Mesenchymal stem cell (in vitro differentiated cells and primary cell): Measurements from ENCODE around the gene CDH18.
A peak's percentile ranks its signal among the peaks of the same experiment; 100 is the strongest.

Experiments used
- DNase-seq: peaks from one replicate; pipeline ENCODE4 v3.0.0-alpha.2; 2013
- H2AFZ ChIP-seq: one replicate; pipeline ENCODE4 v1.6.1; 2013; ENCODE audit warnings: low read depth, mild to moderate bottlenecking, control low read depth, inconsistent platforms, low read length, moderate library complexity
- H2AK5ac ChIP-seq: 2 replicates; pipeline ENCODE4 v1.6.1; 2013; ENCODE audit warnings: low read length, moderate library complexity, mild to moderate bottlenecking, inconsistent platforms; ENCODE audit not compliant: severe bottlenecking
- H2BK120ac ChIP-seq: one replicate; pipeline ENCODE4 v1.6.1; 2013; ENCODE audit warnings: low read depth, mild to moderate bottlenecking, inconsistent platforms, low read length, moderate library complexity
- H2BK12ac ChIP-seq, 2 experiments: one replicate each; pipeline ENCODE4 v1.6.1; 2013; ENCODE audit warnings: inconsistent platforms in 2 of 2, low read length in 2 of 2, mild to moderate bottlenecking in 2 of 2, moderate library complexity in 2 of 2, control low read depth in 1 of 2
- H2BK15ac ChIP-seq: one replicate; pipeline ENCODE4 v1.6.1; 2013; ENCODE audit warnings: mild to moderate bottlenecking, low read depth, inconsistent platforms; ENCODE audit not compliant: poor library complexity, severe bottlenecking
- H2BK5ac ChIP-seq: 2 replicates; pipeline ENCODE4 v1.6.1; 2013; ENCODE audit warnings: low read depth, mild to moderate bottlenecking, low read length, control low read depth, inconsistent platforms; ENCODE audit not compliant: poor library complexity, severe bottlenecking
- H3K14ac ChIP-seq, 2 experiments: one replicate each; pipeline ENCODE4 v1.6.1; 2013; ENCODE audit warnings: inconsistent platforms in 2 of 2, low read length in 2 of 2, control low read depth in 1 of 2, mild to moderate bottlenecking in 1 of 2, moderate library complexity in 1 of 2
- H3K18ac ChIP-seq, 2 experiments: one replicate each; pipeline ENCODE4 v1.6.1; 2013; ENCODE audit warnings: inconsistent platforms in 2 of 2, low read length in 2 of 2, control low read depth in 1 of 2, low read depth in 1 of 2, mild to moderate bottlenecking in 1 of 2
- H3K23ac ChIP-seq, 2 experiments: one replicate each; pipeline ENCODE4 v1.6.1; 2013; ENCODE audit warnings: inconsistent platforms in 2 of 2, low read length in 2 of 2, mild to moderate bottlenecking in 2 of 2, moderate library complexity in 2 of 2, control low read depth in 1 of 2
- H3K27ac ChIP-seq: 2 replicates; pipeline ENCODE4 v1.5.1; 2013; ENCODE audit warnings: mild to moderate bottlenecking, moderate library complexity, low read length, control low read depth, inconsistent platforms; ENCODE audit not compliant: poor library complexity, severe bottlenecking
- H3K27me3 ChIP-seq, 2 experiments: 2 replicates each; pipeline versions ENCODE4 v1.6.1 to v1.7.0; 2013; ENCODE audit warnings: low read length in 2 of 2, mild to moderate bottlenecking in 2 of 2, moderate library complexity in 2 of 2, control low read depth in 1 of 2, inconsistent platforms in 1 of 2; ENCODE audit not compliant: control insufficient read depth in 1 of 2, insufficient read depth in 1 of 2
- H3K36me3 ChIP-seq, 2 experiments: 2 replicates each; pipeline versions ENCODE4 v1.6.1 to v1.7.0; 2013; ENCODE audit warnings: low read length in 2 of 2, control low read depth in 1 of 2, inconsistent platforms in 1 of 2, low read depth in 1 of 2, mild to moderate bottlenecking in 1 of 2; ENCODE audit not compliant: insufficient read depth in 2 of 2, control insufficient read depth in 1 of 2
- H3K4ac ChIP-seq, 2 experiments: one replicate each; pipeline ENCODE4 v1.6.1; 2013; ENCODE audit warnings: inconsistent platforms in 2 of 2, low read length in 2 of 2, mild to moderate bottlenecking in 2 of 2, moderate library complexity in 2 of 2, control low read depth in 1 of 2, low read depth in 1 of 2
- H3K4me1 ChIP-seq: 2 replicates; pipeline ENCODE4 v1.6.1; 2013; ENCODE audit warnings: low read depth, low read length, control low read depth; ENCODE audit not compliant: control insufficient read depth, insufficient read depth
- H3K4me2 ChIP-seq: 2 replicates; pipeline ENCODE4 v1.6.1; 2013; ENCODE audit warnings: low read length, mild to moderate bottlenecking, inconsistent platforms; ENCODE audit not compliant: poor library complexity, severe bottlenecking
- H3K4me3 ChIP-seq, 2 experiments: 2 replicates each; pipeline versions ENCODE4 v1.5.1 to v1.7.0; 2013; ENCODE audit warnings: low read length in 2 of 2, mild to moderate bottlenecking in 2 of 2, control low read depth in 1 of 2, low read depth in 1 of 2; ENCODE audit not compliant: insufficient read depth in 1 of 2
- H3K79me1 ChIP-seq: replicated peaks from 2 replicates; pipeline ENCODE4 v1.6.1; 2013; ENCODE audit warnings: mild to moderate bottlenecking, control low read depth, low read length, inconsistent platforms; ENCODE audit not compliant: poor library complexity, severe bottlenecking
- H3K9ac ChIP-seq: 2 replicates; pipeline ENCODE4 v1.7.0; 2013; ENCODE audit warnings: mild to moderate bottlenecking, low read length, moderate library complexity
- H3K9me3 ChIP-seq: 2 replicates; pipeline ENCODE4 v1.7.0; 2013; ENCODE audit warnings: mild to moderate bottlenecking, low read length; ENCODE audit not compliant: control insufficient read depth
- H4K8ac ChIP-seq: one replicate; pipeline ENCODE4 v1.6.1; 2013; ENCODE audit warnings: inconsistent platforms, mild to moderate bottlenecking, low read length, moderate library complexity
- H4K91ac ChIP-seq: one replicate; pipeline ENCODE4 v1.6.1; 2013; ENCODE audit warnings: mild to moderate bottlenecking, low read length, inconsistent platforms
- WGBS: methylation state at CpG from one replicate; pipeline ENCODE4 v1.1.7; 2013; ENCODE audit warnings: mixed read lengths; 5-methylcytosine and 5-hydroxymethylcytosine counted together

CDH18 gene

GRCh38 chr5:19975795-19976194 lies 12.2 kb downstream of the CDH18 start:
- Histone ChIP-seq H3K4me2 (no peak overlapping the region), H3K23ac (no peak overlapping the region), H4K91ac (no peak overlapping the region), H3K36me3 (no peaks in the 10 kb centered on the region), H3K9ac (no peak overlapping the region), H3K18ac (no peak overlapping the region), H2BK12ac (no peak overlapping the region), H3K4ac (no peak overlapping the region), H2BK15ac (no peak overlapping the region), H2AFZ (no peak overlapping the region), H2AK5ac (no peak overlapping the region), H3K79me1 (no peaks in the 10 kb centered on the region), H3K27me3 (no peaks in the 10 kb centered on the region), H4K8ac (no peak overlapping the region), H2BK120ac (no peak overlapping the region), H3K14ac (no peak overlapping the region), H3K27ac (no peak overlapping the region), H3K4me1 (no peaks in the 10 kb centered on the region), H3K9me3 (no peaks in the 10 kb centered on the region), H2BK5ac (no peak overlapping the region), H3K4me3 (no peak overlapping the region)
- DNase-seq = no peak
- WGBS = 83% methylated on average over 1 of the region's 4 CpGs

- Histone ChIP-seq H2BK5ac (no peak overlapping the region), H2AFZ (no peak overlapping the region), H3K79me1 (no peaks in the 10 kb centered on the region), H4K91ac (no peak overlapping the region), H2BK12ac (no peak overlapping the region), H3K4me3 (no peak overlapping the region), H2AK5ac (no peak overlapping the region), H3K14ac (no peak overlapping the region), H3K18ac (no peak overlapping the region), H2BK120ac (no peak overlapping the region), H3K27me3 (no peaks in the 10 kb centered on the region), H3K9me3 (no peaks in the 10 kb centered on the region), H3K4me2 (no peak overlapping the region), H3K4me1 (no peaks in the 10 kb centered on the region), H3K27ac (no peak overlapping the region), H3K4ac (no peak overlapping the region), H3K36me3 (no peaks in the 10 kb centered on the region), H3K23ac (no peak overlapping the region), H2BK15ac (no peak overlapping the region), H3K9ac (no peak overlapping the region), H4K8ac (no peak overlapping the region)
- DNase-seq = no peak
- WGBS = no CpG with 5 or more reads among the region's 11 CpGs
These were observed 27.5 kb downstream of the CDH18 start for GRCh38 chr5:19960451-19960850.

- Histone ChIP-seq H3K14ac (no peak overlapping the region), H4K8ac (no peak overlapping the region), H4K91ac (no peak overlapping the region), H3K27me3 (no peaks in the 10 kb centered on the region), H3K79me1 (no peaks in the 10 kb centered on the region), H2AFZ (no peak overlapping the region), H2AK5ac (no peak overlapping the region), H2BK15ac (no peak overlapping the region), H2BK12ac (no peak overlapping the region), H3K36me3 (no peaks in the 10 kb centered on the region), H3K18ac (no peak overlapping the region), H3K23ac (no peak overlapping the region), H2BK120ac (no peak overlapping the region), H3K4ac (no peak overlapping the region), H3K27ac (no peak overlapping the region), H2BK5ac (no peak overlapping the region), H3K9me3 (no peaks in the 10 kb centered on the region), H3K9ac (no peak overlapping the region), H3K4me3 (no peak overlapping the region), H3K4me2 (no peak overlapping the region), H3K4me1 (no peaks in the 10 kb centered on the region)
- no CpG with 5 or more reads among the region's 2 CpGs for whole genome bisulfite sequencing
- DNase-seq = no peak
These were observed 28.1 kb downstream of the CDH18 start for GRCh38 chr5:19959830-19960384.

GRCh38 chr5:19950897-19951296 lies 37.1 kb downstream of the CDH18 start:
- Histone ChIP-seq H3K4me2 (no peak overlapping the region), H3K27ac (no peak overlapping the region), H2BK12ac (no peak overlapping the region), H3K4me1 (no peaks in the 10 kb centered on the region), H3K23ac (no peak overlapping the region), H2AFZ (no peak overlapping the region), H2AK5ac (no peak overlapping the region), H3K79me1 (no peaks in the 10 kb centered on the region), H2BK120ac (no peak overlapping the region), H4K8ac (no peak overlapping the region), H3K4me3 (no peak overlapping the region), H3K9me3 (no peaks in the 10 kb centered on the region), H3K27me3 (no peaks in the 10 kb centered on the region), H3K36me3 (no peaks in the 10 kb centered on the region), H2BK15ac (no peak overlapping the region), H2BK5ac (no peak overlapping the region), H3K14ac (no peak overlapping the region), H3K18ac (no peak overlapping the region), H3K9ac (no peak overlapping the region), H3K4ac (no peak overlapping the region), H4K91ac (no peak overlapping the region)
- peak; percentile 10 for DNase-seq
